ENCODE data around the gene CCS.

Gene CCS

GRCh38 chr11:66566221-66566620 is 26.8 kb upstream of the CCS start:
- POLR2A ChIA-PET: no interaction called here
- no peaks in the 10 kb centered on the region for H3K4me1 ChIP-seq (ENCODE audit: control insufficient read depth, insufficient read depth, low read length)
- H3K27ac ChIP-seq (ENCODE audit: extremely low read depth, low read depth, low read length): no peak overlapping the region
- H3K36me3 ChIP-seq (ENCODE audit: control insufficient read depth in 2 of 2, insufficient read depth in 1 of 2, low read length in 2 of 2): no peaks in the 10 kb centered on the region
- no peak for TF ChIP-seq ZNF580 (tag by site-specific recombination; IDR thresholded peaks at IDR 0.05)
- TF ChIP-seq ZNF175 (tag by site-specific recombination; IDR thresholded peaks at IDR 0.05): no peak
- TF ChIP-seq KLF1 (tag by site-specific recombination; IDR thresholded peaks at IDR 0.05): no peak
- no peak for TF ChIP-seq ZNF2 (tag by site-specific recombination; IDR thresholded peaks at IDR 0.05)
- TF ChIP-seq ZNF626 (tag by site-specific recombination; IDR thresholded peaks at IDR 0.05): no peak
- TF ChIP-seq ZNF354C (tag by site-specific recombination; IDR thresholded peaks at IDR 0.05; ENCODE audit: borderline replicate concordance, low read depth): no peak
- no peak for TF ChIP-seq ZNF23 (tag by site-specific recombination; IDR thresholded peaks at IDR 0.05; ENCODE audit: borderline replicate concordance)
- TF ChIP-seq ZNF280C (tag by site-specific recombination; IDR thresholded peaks at IDR 0.05): no peak
- no peak for TF ChIP-seq ZNF302 (tag by site-specific recombination; IDR thresholded peaks at IDR 0.05; ENCODE audit: low read depth)
- TF ChIP-seq ZBTB21 (tag by site-specific recombination; IDR thresholded peaks at IDR 0.05): no peak
- no peak for TF ChIP-seq ZNF704 (tag by site-specific recombination; IDR thresholded peaks at IDR 0.05)
- no peak for TF ChIP-seq SALL2 (tag by site-specific recombination; IDR thresholded peaks at IDR 0.05; ENCODE audit: borderline replicate concordance)
- no peak for TF ChIP-seq ZNF645 (tag by site-specific recombination; IDR thresholded peaks at IDR 0.05)
- TF ChIP-seq ZNF510 (tag by site-specific recombination; IDR thresholded peaks at IDR 0.05; ENCODE audit: insufficient replicate concordance): no peak
- no peak for TF ChIP-seq GLI4 (tag by site-specific recombination; IDR thresholded peaks at IDR 0.05)
- TF ChIP-seq ZFP37 (tag by site-specific recombination; IDR thresholded peaks at IDR 0.05): no peak
- TF ChIP-seq ZNF830 (tag by site-specific recombination; IDR thresholded peaks at IDR 0.05; ENCODE audit: low read depth): no peak
- no peak for TF ChIP-seq REPIN1 (tag by site-specific recombination; IDR thresholded peaks at IDR 0.05; ENCODE audit: low read depth)
- TF ChIP-seq ZNF114 (tag by site-specific recombination; IDR thresholded peaks at IDR 0.05): no peak
- no peak for TF ChIP-seq GLIS1 (tag by site-specific recombination; IDR thresholded peaks at IDR 0.05)
- H3K4me3 ChIP-seq (ENCODE audit: low read depth, low read length): no peak overlapping the region
- CTCF ChIA-PET: no interaction called here
- H3K9me3 ChIP-seq (ENCODE audit: control insufficient read depth, insufficient read depth, low read depth, low read length): no peaks in the 10 kb centered on the region

GRCh38 chr11:66567787-66568123 is 25.2 kb upstream of the CCS start:
- no peak overlapping the region for H3K4me3 ChIP-seq (ENCODE audit: low read depth, low read length)
- H3K9me3 ChIP-seq (ENCODE audit: control insufficient read depth, insufficient read depth, low read depth, low read length): no peaks in the 10 kb centered on the region
- ChIA-PET CTCF (interaction anchor here (0.6 to 1.1 kb wide), 3 partner anchors 10 to 159 kb away, joined by 3 to 4 read pairs (median 4); no protein-coding TSS in a partner anchor), POLR2A (interaction anchor here (0.6 kb wide), 1 partner anchor 101 kb away, joined by 3 read pairs; no protein-coding TSS in a partner anchor)
- no peak overlapping the region for H3K27ac ChIP-seq (ENCODE audit: extremely low read depth, low read depth, low read length)
- no peak for TF ChIP-seq ZNF660 (tag by site-specific recombination; IDR thresholded peaks at IDR 0.05)
- no peaks in the 10 kb centered on the region for H3K4me1 ChIP-seq (ENCODE audit: control insufficient read depth, insufficient read depth, low read length)
- no peaks in the 10 kb centered on the region for H3K36me3 ChIP-seq (ENCODE audit: control insufficient read depth in 2 of 2, insufficient read depth in 1 of 2, low read length in 2 of 2)
